ENCODE results near the gene CYSRT1.
A peak's percentile ranks its signal among the peaks of the same experiment; 100 is the strongest.

CYSRT1 gene, protein sequence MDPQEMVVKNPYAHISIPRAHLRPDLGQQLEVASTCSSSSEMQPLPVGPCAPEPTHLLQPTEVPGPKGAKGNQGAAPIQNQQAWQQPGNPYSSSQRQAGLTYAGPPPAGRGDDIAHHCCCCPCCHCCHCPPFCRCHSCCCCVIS

DNA sequence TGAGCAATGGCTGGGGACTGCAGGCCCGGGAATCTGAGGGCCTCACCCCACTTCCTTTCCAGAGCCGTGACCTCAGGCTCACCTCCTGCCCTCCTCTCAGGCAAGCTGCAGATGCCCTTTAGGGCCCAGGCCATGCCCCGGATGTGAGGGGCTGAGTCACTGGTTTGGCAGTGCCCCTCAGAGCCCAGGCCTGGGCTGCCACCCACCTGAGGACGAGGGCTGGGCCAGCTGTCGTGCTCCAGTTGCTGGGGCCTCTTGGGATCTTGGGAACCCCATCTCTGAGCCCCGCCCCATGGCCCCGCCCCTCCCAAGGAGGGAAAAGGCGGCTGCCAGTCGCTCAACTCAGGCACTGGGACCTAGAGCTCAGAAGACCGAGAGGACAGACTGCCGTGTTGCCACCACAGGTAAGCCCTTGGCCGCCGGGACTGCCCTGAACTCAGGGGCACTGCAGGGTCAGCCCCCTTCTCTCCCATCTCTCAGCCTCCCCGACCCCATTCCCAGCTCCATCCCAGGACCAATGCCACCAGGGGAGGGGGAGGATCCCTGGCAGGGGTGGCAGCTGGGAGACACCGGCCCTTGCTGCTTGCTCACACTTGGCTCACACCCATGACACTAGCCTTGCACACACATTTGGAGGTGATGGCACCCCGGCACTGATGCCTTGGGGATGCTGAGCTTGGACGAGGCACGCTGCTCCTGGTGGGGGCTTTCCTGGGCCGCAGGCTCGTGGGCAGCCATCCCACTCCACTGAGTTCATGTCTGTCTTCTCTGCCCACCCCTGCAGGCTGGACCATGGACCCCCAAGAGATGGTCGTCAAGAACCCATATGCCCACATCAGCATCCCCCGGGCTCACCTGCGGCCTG, at the start of gene CYSRT1:
Gene CYSRT1, plus strand, starts transcription at position 345 of the 865 bp plus-strand sequence. Its CDS starts 448 bp downstream, at position 793.
- H3K4me3 ChIP-seq (ENCODE audit: low read length), result peak within 1 kb of the TSS; percentile 64
- TF ChIP-seq, protein P1, sequence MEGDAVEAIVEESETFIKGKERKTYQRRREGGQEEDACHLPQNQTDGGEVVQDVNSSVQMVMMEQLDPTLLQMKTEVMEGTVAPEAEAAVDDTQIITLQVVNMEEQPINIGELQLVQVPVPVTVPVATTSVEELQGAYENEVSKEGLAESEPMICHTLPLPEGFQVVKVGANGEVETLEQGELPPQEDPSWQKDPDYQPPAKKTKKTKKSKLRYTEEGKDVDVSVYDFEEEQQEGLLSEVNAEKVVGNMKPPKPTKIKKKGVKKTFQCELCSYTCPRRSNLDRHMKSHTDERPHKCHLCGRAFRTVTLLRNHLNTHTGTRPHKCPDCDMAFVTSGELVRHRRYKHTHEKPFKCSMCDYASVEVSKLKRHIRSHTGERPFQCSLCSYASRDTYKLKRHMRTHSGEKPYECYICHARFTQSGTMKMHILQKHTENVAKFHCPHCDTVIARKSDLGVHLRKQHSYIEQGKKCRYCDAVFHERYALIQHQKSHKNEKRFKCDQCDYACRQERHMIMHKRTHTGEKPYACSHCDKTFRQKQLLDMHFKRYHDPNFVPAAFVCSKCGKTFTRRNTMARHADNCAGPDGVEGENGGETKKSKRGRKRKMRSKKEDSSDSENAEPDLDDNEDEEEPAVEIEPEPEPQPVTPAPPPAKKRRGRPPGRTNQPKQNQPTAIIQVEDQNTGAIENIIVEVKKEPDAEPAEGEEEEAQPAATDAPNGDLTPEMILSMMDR (IDR thresholded peaks at IDR 0.05; ENCODE audit: insufficient read depth, low read depth, low read length, missing control alignments), result no peak
- DNase-seq (ENCODE audit: low read depth), result peak; percentile 34

DNA sequence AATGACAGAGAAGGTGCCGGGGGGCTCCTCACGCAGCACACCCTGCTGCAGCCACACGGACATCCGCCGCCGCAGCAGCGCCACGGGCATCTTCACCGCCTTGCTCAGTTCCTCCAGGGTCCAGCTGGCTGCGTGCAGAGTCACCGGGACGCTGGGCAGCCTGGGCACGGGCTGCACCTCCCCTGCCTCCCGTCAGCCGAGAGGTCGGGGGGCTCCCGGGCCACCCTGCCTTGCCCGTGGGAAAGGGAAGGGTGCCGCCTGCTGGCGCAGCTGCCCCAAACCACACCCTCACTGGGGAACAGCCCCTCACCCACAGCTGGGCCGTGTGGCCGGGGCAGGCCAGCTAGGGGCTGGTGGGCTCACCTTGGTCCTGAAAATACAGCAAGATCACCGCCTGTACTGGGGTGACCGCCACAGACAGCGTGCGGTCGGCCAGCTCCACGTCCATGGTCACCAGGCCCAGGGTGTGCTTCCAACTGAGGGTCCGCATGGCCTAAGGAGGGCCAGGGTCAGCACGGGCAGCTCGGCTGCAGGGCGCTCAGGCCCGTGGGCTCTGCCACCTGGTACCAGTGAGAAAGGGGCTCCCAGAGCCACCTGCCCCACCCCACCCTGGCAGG, 49.5 kb upstream of the CYSRT1 start:
- no peak for DNase-seq (ENCODE audit: low read depth)
- no peak overlapping the region for H3K4me3 ChIP-seq (ENCODE audit: low read length)
- TF ChIP-seq, protein P1 (IDR thresholded peaks at IDR 0.05; ENCODE audit: insufficient read depth, low read depth, low read length, missing control alignments), result no peak

DNA sequence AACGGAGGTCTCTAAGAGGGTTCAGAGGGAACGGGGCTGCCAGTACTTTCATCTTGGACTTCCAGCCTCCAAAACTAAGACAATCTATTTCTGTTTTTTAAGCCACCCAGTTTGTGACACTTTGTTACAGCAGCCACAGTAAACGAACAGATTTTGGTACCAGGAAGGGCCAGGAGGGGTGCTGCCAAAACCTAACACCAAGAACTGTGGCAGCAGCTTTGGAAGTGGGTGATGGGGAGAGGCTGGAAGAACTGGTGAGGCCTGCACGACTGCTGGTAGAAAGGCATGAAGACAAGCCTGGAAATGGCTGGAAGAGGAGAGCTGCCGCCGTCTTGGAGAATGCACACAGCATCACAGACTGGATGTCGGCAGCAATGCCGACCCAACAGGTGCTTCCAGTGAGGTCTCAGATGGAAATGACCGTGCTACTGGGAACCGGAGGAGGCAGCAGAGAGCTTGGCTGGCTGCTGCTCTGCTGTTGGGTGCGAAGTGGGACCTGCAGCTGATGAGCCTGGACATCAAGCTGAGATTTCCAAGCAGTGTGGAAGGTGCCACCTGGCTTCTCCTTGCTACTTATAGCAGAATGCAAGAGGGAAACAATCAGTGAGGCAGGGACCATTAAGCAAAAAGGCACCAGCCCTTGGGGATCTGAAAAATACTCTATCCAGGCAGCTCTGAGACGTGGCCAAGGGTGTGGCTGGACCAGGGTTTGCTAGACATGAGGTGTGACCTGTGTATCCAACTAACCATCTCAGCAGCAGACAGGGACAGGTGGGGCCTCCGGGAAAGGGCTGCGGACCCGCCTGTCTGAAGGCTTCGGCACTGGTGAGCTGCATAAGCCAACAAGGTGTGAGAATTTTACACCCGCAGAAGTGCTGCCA, 48.4 kb upstream of the CYSRT1 start:
- TF ChIP-seq, protein P1 (IDR thresholded peaks at IDR 0.05; ENCODE audit: insufficient read depth, low read depth, low read length, missing control alignments), result peak; percentile 82
- DNase-seq (ENCODE audit: low read depth), result peak; percentile 68

DNA sequence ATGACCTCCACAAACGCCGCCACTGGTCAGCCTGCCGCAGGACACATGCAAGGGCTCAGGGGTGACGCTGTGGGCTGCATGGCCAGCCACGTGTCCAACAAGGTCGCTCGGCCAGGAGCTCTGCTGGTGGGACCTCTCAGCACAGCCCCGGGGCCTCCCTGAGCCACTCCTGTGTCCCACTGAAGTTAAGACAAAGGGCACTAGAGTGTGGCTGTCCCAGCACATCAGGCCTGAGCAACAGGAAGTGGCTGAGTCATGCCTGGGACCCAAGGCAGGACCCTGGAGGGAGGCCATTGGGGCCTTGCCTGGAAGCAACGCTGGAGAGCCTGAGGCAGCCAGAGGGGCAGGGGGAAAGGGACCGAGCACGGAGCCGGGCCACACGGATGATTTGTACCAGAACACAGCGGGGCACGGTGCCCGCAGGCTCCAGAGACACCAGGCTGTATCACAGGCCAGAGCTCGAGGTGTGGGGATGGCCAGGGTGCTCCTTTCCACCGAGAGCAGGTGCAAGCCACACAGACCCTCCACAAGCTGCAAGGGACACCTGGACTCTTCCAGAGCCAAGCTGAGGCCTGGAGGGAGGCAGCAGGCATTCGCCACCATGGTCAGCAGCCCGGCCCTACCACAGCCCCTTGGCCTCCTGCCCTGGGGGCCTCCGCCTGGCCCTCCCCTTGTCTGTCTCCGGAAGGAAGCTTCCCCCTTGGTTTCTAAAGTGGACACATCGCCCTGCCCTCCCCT, 46.6 kb upstream of the CYSRT1 start:
- no peak overlapping the region for H3K4me3 ChIP-seq (ENCODE audit: low read length)
- DNase-seq (ENCODE audit: low read depth), result no peak
- TF ChIP-seq, protein P1 (IDR thresholded peaks at IDR 0.05; ENCODE audit: insufficient read depth, low read depth, low read length, missing control alignments), result no peak

More for the DNA sequence above, 48.4 kb upstream of the CYSRT1 start:
- no peak overlapping the region for H3K4me3 ChIP-seq (ENCODE audit: low read length)

DNA sequence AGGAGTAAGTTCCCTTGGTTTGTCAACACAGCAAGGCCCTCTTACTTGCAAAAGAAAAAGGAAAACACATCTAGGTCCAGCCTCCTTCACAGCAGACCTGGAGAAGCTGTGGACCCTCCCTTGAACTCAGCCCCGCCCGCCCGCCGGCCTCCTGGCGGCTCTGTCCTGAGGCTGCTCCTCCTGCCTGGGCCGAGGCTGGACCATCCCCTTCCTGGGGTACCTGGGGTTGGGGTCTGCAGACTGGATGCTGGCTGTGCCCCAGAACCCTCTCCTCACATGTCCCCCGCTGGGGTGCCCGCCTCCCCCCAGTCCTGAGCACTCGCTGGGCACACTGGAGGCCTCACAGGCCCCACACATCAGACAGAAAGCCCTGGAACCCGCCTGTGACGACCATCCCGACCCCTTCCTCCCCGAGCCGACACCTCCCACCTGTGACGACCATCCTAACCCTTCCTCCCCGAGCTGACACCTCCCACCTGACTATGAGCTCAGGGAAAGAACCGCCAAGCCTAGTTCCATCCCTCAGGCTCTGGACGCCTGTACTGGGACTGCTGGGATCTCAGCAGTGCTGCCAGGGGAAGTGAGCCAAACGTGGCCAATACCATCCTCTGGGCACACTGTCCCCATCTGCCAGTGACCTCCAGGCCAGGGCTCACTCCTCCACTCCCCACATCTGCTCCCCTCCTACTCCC, 45.9 kb upstream of the CYSRT1 start:
- DNase-seq (ENCODE audit: low read depth), result no peak
- TF ChIP-seq, protein P1 (IDR thresholded peaks at IDR 0.05; ENCODE audit: insufficient read depth, low read depth, low read length, missing control alignments), result no peak
- H3K4me3 ChIP-seq (ENCODE audit: low read length), result no peak overlapping the region

All from epithelial cell of esophagus (primary cell).